ENCODE results near the gene CD79B. TPM values are rescaled to one million over a fixed set of nuclear protein-coding genes. Genes with fewer than 3 reads are reported as not detected.
A peak's percentile ranks its signal among the peaks of the same experiment; 100 is the strongest.
"Not testable (repeated sequence)": the region's sequence is repeated elsewhere in the genome, so short reads cannot be mapped to it uniquely, and the experiment has no call there.

The CD79B gene
- total and polyA plus RNA-seq, 5 donors = 1.1 to 2.7 (median 2.4) TPM

DNA sequence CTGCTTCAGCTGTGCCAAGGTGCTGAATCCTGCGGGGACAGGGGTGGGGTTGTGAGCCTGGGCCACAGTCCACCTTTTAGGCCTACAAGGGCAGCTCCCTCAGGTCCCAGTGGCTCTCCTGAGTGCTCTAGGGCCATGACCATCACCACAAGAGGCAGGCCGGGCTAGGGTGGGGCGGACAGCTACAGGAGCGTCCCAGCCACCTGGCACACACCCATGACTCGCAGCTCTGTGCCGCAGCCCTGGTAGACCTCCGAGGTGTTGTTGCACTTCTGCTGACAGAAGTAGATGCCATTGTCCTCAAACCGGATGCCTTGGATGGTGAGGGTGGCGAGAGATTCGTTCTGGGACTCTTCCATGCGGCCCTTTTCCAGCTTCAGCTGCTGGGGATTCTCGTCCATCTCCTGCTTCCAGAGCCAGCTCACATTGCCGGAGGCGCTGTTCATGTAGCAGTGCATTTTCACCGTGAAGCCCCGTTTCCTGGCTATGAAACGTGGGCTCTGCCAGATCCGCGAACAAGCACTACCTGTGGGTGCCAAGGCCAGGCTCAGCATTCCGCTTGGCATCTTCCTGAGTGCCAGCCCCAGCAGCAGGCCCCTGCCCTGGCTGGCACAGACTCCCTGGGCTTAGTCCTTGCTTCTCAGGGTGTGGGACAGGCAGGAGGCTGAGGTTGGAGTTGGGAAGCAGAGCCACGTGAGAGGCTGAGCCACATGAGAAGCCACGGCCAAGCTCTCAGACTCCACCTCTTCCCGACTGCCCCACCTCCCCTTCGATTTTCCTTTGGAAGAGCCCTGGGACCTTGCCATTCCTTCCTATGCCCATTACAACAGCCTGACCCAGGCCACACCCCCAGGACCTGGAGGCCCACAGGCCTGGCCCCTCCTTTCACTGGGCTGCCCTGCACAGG lies 2.0 kb downstream of the CD79B start:
- 85% methylated on average over 24 of the region's 24 CpGs for WGBS
- DNase-seq = peak; percentile 57 to 78 (median 65)
- H3K4me3 ChIP-seq (ENCODE audit: low read length) = no peak overlapping the region
- intact Hi-C loops (cut with DNase I) = loop anchor here in 1 of 4 donors (10.0 kb wide), 1 partner anchor 95 kb away; the partner anchor contains the start of gene ICAM2
- H3K9me3 ChIP-seq (ENCODE audit: control insufficient read depth, low read length) = no peaks in the 10 kb centered on the region
- no peaks in the 10 kb centered on the region for H3K4me1 ChIP-seq (ENCODE audit: control insufficient read depth, insufficient read depth, low read length)
- ATAC-seq = peak; percentile 56 to 82
- H3K27ac ChIP-seq (ENCODE audit: low read length) = no peak overlapping the region
- no peaks in the 10 kb centered on the region for H3K27me3 ChIP-seq (ENCODE audit: control insufficient read depth, insufficient read depth)

GRCh38 chr17:63928966-63929695 lies 3.0 kb downstream of the CD79B start:
- WGBS = 91% methylated on average over 10 of the region's 10 CpGs
- intact Hi-C loops (cut with DNase I) = loop anchor here in 1 of 4 donors (10.0 kb wide), 1 partner anchor 96 kb away; the partner anchor contains the start of gene ICAM2

DNA sequence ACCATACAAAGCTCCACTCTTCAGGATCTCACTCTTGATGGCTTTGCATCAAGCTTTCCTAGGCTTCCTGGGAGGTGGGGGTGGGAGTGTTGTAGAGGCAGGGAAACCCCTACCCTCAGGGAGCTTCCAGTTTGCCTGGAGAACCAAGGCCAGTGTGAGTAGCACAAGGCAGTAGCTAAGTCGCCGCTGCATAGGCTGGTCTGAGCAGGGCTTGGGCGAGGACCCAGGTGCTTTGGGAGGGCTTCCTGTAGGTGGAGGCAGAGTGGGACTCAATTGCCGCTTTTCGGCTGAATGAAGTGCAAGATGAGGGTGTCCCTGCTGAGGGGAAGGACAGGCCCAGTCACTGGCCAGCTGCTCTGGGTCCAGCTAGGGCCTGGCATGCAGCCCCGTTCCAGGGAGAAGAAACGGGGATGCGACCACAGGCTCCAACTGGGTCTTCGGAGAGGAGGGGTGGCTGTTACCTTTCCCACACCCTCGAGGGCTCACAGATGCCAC lies 3.9 kb downstream of the CD79B start:
- ATAC-seq = no peak
- intact Hi-C loops (cut with DNase I) = loop anchor here in 1 of 4 donors (10.0 kb wide), 1 partner anchor 97 kb away; the partner anchor contains the start of gene ICAM2
- H3K27me3 ChIP-seq (ENCODE audit: control insufficient read depth, insufficient read depth) = no peaks in the 10 kb centered on the region
- peak in 1 of 3 donors; percentile 10 for DNase-seq
- no peaks in the 10 kb centered on the region for H3K9me3 ChIP-seq (ENCODE audit: control insufficient read depth, low read length)
- no peak overlapping the region for H3K4me3 ChIP-seq (ENCODE audit: low read length)
- WGBS = 84% methylated on average over 10 of the region's 10 CpGs
- no peak overlapping the region for H3K27ac ChIP-seq (ENCODE audit: low read length)
- H3K4me1 ChIP-seq (ENCODE audit: control insufficient read depth, insufficient read depth, low read length) = no peaks in the 10 kb centered on the region

More at GRCh38 chr17:63928966-63929695, 3.0 kb downstream of the CD79B start:
- Histone ChIP-seq H3K4me1 (ENCODE audit: control insufficient read depth, insufficient read depth, low read length) (no peaks in the 10 kb centered on the region), H3K9me3 (ENCODE audit: control insufficient read depth, low read length) (no peaks in the 10 kb centered on the region), H3K27me3 (ENCODE audit: control insufficient read depth, insufficient read depth) (no peaks in the 10 kb centered on the region), H3K4me3 (ENCODE audit: low read length) (no peak overlapping the region), H3K27ac (ENCODE audit: low read length) (no peak overlapping the region)
- DNase-seq = peak in 1 of 3 donors; percentile 33
- no peak for ATAC-seq

- DNase-seq (peak in 1 of 3 donors; percentile 23), ATAC-seq (no peak)
- intact Hi-C loops (cut with DNase I) = loop anchor here in 1 of 4 donors (10.0 kb wide), 1 partner anchor 97 kb away; the partner anchor contains the start of gene ICAM2
- Histone ChIP-seq H3K4me3 (ENCODE audit: low read length) (no peak overlapping the region), H3K27me3 (ENCODE audit: control insufficient read depth, insufficient read depth) (no peaks in the 10 kb centered on the region), H3K27ac (ENCODE audit: low read length) (no peak overlapping the region), H3K9me3 (ENCODE audit: control insufficient read depth, low read length) (no peaks in the 10 kb centered on the region), H3K4me1 (ENCODE audit: control insufficient read depth, insufficient read depth, low read length) (no peaks in the 10 kb centered on the region)
- WGBS = 73% methylated on average over 8 of the region's 8 CpGs
Measured at GRCh38 chr17:63927464-63928171, 4.5 kb downstream of the CD79B start.

- ATAC-seq = no peak
- no peaks in the 10 kb centered on the region for H3K27me3 ChIP-seq (ENCODE audit: control insufficient read depth, insufficient read depth)
Measured at GRCh38 chr17:63926164-63926563, 6.0 kb downstream of the CD79B start.

DNA sequence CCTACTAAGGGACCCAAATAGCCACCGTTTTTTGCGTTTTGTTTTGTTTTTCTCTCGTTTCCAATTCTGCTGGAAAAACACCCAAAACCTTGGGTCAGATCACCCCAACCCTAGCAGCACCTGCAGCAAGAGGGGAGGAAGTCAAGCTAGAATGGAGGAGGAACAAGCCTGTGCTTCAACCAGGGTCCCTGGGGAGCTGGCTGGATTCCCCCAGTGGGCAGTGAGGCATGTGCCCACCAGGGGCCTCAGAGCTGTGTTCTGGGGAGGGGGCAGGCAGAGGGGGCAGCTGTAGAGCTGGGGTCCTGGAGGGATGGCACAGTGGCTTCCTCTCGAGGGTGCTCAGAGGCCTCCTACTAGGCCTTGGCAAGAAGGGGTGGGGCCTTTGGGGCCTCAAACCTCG lies 6.5 kb downstream of the CD79B start:
- WGBS = 79% methylated on average over 5 of the region's 5 CpGs
- peak in 1 of 3 donors; percentile 19 for DNase-seq
- Histone ChIP-seq H3K9me3 (ENCODE audit: control insufficient read depth, low read length) (no peaks in the 10 kb centered on the region), H3K4me3 (ENCODE audit: low read length) (no peak overlapping the region), H3K27ac (ENCODE audit: low read length) (no peak overlapping the region), H3K4me1 (ENCODE audit: control insufficient read depth, insufficient read depth, low read length) (no peaks in the 10 kb centered on the region), H3K27me3 (ENCODE audit: control insufficient read depth, insufficient read depth) (no peaks in the 10 kb centered on the region)
- ATAC-seq = no peak
- intact Hi-C loops (cut with DNase I) = loop anchor here in 1 of 4 donors (10.0 kb wide), 1 partner anchor 99 kb away; the partner anchor contains the start of gene ICAM2

More at GRCh38 chr17:63926164-63926563, 6.0 kb downstream of the CD79B start:
- Histone ChIP-seq H3K4me1 (ENCODE audit: control insufficient read depth, insufficient read depth, low read length) (no peaks in the 10 kb centered on the region), H3K4me3 (ENCODE audit: low read length) (no peak overlapping the region), H3K27ac (ENCODE audit: low read length) (no peak overlapping the region), H3K9me3 (ENCODE audit: control insufficient read depth, low read length) (no peaks in the 10 kb centered on the region)
- WGBS = 95% methylated on average over 2 of the region's 2 CpGs
- intact Hi-C loops (cut with DNase I) = loop anchor here in 1 of 4 donors (10.0 kb wide), 1 partner anchor 99 kb away; the partner anchor contains the start of gene ICAM2
- no peak for DNase-seq

- H3K27me3 ChIP-seq (ENCODE audit: control insufficient read depth, insufficient read depth); H3K27ac ChIP-seq (ENCODE audit: low read length); H3K4me3 ChIP-seq (ENCODE audit: low read length); H3K4me1 ChIP-seq (ENCODE audit: control insufficient read depth, insufficient read depth, low read length); ATAC-seq; H3K9me3 ChIP-seq (ENCODE audit: control insufficient read depth, low read length): not testable (repeated sequence)
- WGBS = 75% methylated on average over 9 of the region's 9 CpGs
- DNase-seq = peak in 1 of 3 donors; percentile 11
- intact Hi-C loops (cut with DNase I) = loop anchor here in 1 of 4 donors (10.0 kb wide), 1 partner anchor 102 kb away; the partner anchor contains the start of gene ICAM2
Measured at GRCh38 chr17:63922402-63922801, 9.7 kb downstream of the CD79B start.

GRCh38 chr17:63920779-63921178 lies 11.4 kb downstream of the CD79B start:
- intact Hi-C loops (cut with DNase I) = loop anchor here in 1 of 4 donors (10.0 kb wide), 1 partner anchor 104 kb away; the partner anchor contains the start of gene ICAM2
- DNase-seq = peak in 1 of 3 donors; percentile 18
- not testable (repeated sequence) for H3K27ac ChIP-seq (ENCODE audit: low read length); ATAC-seq; H3K4me3 ChIP-seq (ENCODE audit: low read length); H3K27me3 ChIP-seq (ENCODE audit: control insufficient read depth, insufficient read depth); H3K4me1 ChIP-seq (ENCODE audit: control insufficient read depth, insufficient read depth, low read length); H3K9me3 ChIP-seq (ENCODE audit: control insufficient read depth, low read length)
- WGBS = 90% methylated on average over 5 of the region's 5 CpGs

DNA sequence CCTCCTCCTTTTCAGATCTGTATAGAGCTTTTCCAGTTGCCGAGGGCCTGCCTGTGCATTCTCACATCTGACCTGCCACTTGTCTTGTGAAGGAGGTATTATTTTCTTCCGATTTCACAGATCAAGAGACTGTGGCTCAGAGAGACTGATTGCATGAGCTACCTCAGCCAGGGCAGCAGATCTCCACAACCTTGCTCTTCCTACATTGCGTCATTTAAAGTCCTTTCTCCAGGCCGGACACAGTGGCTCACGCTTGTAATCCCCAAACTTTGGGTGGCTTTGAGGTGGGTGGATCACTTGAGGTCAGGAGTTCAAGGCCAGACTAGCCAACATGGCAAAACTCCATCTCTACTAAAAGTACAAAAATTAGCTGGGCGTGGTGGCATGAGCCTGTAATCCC lies 12.1 kb downstream of the CD79B start:
- intact Hi-C loops (cut with DNase I) = loop anchor here in 1 of 4 donors (10.0 kb wide), 1 partner anchor 105 kb away; the partner anchor contains the start of gene ICAM2
- not testable (repeated sequence) for H3K27me3 ChIP-seq (ENCODE audit: control insufficient read depth, insufficient read depth); H3K27ac ChIP-seq (ENCODE audit: low read length); H3K4me1 ChIP-seq (ENCODE audit: control insufficient read depth, insufficient read depth, low read length); H3K9me3 ChIP-seq (ENCODE audit: control insufficient read depth, low read length); H3K4me3 ChIP-seq (ENCODE audit: low read length); ATAC-seq; DNase-seq
- 85% methylated on average over 6 of the region's 6 CpGs for WGBS

GRCh38 chr17:63919311-63919723 lies 12.8 kb downstream of the CD79B start:
- no peak overlapping the region for H3K4me3 ChIP-seq (ENCODE audit: low read length)
- no peak overlapping the region for H3K27ac ChIP-seq (ENCODE audit: low read length)
- DNase-seq = peak; percentile 51 to 63 (median 56)
- no peaks in the 10 kb centered on the region for H3K9me3 ChIP-seq (ENCODE audit: control insufficient read depth, low read length)
- peak; percentile 80 to 88 for ATAC-seq
- intact Hi-C loops (cut with DNase I) = loop anchor here (2.0 to 10.0 kb wide), 7 partner anchors 71 to 365 kb away; partner anchors contain the start of genes ERN1 (in 3 of the 4), ICAM2 (in 2 of the 4) and PRR29 (in 1 of the 4)
- no peaks in the 10 kb centered on the region for H3K4me1 ChIP-seq (ENCODE audit: control insufficient read depth, insufficient read depth, low read length)
- 36% methylated on average over 8 of the region's 8 CpGs for WGBS
- H3K27me3 ChIP-seq (ENCODE audit: control insufficient read depth, insufficient read depth) = no peaks in the 10 kb centered on the region
